Globus pallidus (tissue), 1 donor: Measurements from ENCODE around the gene MINPP1.
A peak's percentile ranks its signal among the peaks of the same experiment; 100 is the strongest.
"Not testable (repeated sequence)": the region's sequence is repeated elsewhere in the genome, so short reads cannot be mapped to it uniquely, and the experiment has no call there.

Experiments
- DNase-seq: peaks from one replicate; pipeline ENCODE4 v3.0.0-alpha.2; 2015; ENCODE audit warnings: low spot score

MINPP1 gene

DNA sequence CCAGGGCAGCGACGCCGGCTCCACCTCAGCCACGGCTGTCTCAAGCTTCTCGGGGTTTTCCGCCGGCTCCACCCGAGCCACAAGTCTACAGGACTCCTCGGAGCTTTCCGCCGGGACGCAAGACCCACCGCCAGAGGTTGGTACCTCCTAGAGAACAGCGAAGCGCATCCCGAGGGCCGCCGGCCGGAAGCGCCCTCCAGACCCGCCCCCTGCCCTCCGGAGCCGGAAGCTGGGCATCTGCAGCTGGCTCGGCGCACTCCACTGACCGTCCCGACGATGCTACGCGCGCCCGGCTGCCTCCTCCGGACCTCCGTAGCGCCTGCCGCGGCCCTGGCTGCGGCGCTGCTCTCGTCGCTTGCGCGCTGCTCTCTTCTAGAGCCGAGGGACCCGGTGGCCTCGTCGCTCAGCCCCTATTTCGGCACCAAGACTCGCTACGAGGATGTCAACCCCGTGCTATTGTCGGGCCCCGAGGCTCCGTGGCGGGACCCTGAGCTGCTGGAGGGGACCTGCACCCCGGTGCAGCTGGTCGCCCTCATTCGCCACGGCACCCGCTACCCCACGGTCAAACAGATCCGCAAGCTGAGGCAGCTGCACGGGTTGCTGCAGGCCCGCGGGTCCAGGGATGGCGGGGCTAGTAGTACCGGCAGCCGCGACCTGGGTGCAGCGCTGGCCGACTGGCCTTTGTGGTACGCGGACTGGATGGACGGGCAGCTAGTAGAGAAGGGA, at the start of gene MINPP1:
Gene MINPP1 (plus strand): TSS at position 254 of the 726 bp plus-strand sequence. CDS start 23 bp downstream, at position 277.
- DNase-seq, result peak; percentile 76

- DNase-seq, result not testable (repeated sequence)
Measured at GRCh38 chr10:87456586-87457220, 48.0 kb upstream of the MINPP1 start.

- DNase-seq, result not testable (repeated sequence)
Measured at GRCh38 chr10:87461751-87462150, 42.9 kb upstream of the MINPP1 start.

GRCh38 chr10:87466849-87467248, 37.8 kb upstream of the MINPP1 start:
- DNase-seq, result not testable (repeated sequence)

DNA sequence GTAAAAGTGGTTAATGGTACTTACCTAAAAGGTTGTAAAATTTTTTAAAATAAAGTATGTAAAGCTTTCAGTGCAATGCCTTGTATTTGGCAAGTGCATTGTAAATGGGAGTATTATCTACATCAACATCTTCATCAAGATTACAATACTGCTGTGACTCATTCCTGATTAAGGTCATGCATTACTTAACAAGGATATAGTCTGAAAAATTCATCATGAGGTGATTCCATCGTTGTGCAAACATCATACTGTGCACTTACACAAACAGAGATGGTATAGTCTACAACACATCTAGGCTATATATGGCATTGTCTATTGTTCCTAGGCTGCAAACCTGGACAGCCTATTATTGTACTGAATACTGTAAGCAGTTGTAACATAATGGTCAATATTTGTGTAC, 16.0 kb upstream of the MINPP1 start:
- DNase-seq, result not testable (repeated sequence)

DNA sequence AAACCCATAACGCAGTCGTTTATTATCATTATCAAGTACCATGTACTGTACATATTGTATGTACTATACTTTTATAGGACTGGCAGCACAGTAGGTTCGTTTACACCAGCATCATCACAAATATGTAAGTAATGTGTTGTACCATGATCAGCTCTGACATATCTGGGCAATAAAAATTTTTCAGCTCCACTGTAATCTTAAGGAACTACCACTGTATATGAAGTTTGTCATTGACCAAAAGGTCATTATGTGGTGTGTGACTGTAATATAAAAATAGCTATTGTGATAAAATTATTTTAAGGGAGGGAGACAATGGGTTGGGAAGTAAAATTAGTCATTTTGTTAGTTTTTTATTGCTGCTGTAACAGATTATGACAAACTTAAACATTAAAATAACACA, 14.4 kb upstream of the MINPP1 start:
- not testable (repeated sequence) for DNase-seq

DNA sequence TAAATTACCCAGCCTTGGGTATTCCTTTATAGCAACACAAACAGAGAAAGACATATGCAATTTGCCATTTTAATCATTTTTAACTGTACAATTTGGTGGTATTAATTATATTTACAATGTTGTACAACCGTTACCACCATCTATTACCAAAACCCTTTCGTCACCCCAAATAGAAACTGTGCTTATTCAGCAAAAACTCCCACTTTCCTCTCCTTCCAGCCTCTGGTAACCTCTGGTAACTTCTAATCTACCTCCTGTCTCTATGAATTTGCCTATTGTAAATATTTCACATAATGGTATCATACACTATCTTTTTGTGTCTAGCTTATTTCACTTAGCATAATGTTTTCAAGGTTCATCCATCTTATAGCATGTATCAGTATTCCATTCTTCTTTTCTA, 12.2 kb upstream of the MINPP1 start:
- DNase-seq, result not testable (repeated sequence)

GRCh38 chr10:87495446-87495845, 9.2 kb upstream of the MINPP1 start:
- not testable (repeated sequence) for DNase-seq

GRCh38 chr10:87497386-87497785, 7.3 kb upstream of the MINPP1 start:
- not testable (repeated sequence) for DNase-seq

DNA sequence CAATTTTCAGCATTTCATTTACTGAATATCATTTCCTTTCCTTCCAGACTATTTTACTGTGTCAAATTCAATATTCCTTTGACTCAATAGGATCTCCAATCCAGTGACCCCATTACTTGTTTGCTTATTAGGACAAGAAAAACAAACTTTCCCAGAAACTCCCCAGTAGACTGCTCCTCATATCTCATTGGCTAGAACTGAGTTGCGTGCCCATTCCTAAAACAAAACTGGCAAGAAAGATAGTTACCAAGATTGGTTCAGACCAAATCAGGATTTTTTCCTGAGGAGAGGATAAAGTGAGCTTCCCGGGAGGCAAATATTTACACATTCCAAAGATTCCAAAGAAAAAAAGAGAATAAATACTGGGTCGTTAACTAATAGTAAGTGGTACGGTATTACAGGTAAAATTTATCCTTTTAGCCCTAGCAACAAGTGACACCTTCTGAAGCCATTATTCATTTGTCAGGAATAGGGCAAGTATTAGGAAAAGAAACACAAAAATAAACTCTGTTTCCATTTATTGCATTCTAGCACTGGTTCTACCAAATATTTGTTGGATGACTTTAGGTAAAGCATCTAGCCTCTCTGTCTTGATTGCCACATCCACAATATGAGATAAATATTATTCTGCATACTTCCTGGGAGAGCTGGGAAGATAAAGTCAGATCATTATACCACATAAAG, 6.4 kb upstream of the MINPP1 start:
- not testable (repeated sequence) for DNase-seq

- no peak for DNase-seq
Measured at GRCh38 chr10:87500646-87501048, 4.0 kb upstream of the MINPP1 start.

- DNase-seq, result no peak
Measured at GRCh38 chr10:87503401-87503800, 1.3 kb upstream of the MINPP1 start.

DNA sequence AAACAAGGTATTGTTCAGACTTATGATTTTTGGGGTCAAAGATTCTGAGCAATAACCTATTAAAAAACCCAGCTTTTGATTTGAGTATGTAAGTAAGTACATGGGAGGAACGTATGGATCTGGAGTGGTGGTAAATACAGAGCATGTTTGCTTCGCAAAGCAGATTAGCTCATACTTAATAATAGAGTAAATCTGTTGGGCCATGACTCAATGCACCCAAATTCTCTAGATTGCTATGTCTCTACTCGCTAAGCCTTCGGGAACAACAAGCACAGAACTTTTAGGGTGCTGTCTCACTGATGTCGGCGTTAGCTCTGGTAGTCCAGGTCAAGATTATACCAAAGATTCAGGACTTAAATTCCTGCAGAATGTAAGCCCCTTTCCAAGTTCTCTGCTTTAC, 807 bp upstream of the MINPP1 start:
- DNase-seq, result no peak

- no peak for DNase-seq
Measured at GRCh38 chr10:87504307-87504639, 420 bp upstream of the MINPP1 start.

DNA sequence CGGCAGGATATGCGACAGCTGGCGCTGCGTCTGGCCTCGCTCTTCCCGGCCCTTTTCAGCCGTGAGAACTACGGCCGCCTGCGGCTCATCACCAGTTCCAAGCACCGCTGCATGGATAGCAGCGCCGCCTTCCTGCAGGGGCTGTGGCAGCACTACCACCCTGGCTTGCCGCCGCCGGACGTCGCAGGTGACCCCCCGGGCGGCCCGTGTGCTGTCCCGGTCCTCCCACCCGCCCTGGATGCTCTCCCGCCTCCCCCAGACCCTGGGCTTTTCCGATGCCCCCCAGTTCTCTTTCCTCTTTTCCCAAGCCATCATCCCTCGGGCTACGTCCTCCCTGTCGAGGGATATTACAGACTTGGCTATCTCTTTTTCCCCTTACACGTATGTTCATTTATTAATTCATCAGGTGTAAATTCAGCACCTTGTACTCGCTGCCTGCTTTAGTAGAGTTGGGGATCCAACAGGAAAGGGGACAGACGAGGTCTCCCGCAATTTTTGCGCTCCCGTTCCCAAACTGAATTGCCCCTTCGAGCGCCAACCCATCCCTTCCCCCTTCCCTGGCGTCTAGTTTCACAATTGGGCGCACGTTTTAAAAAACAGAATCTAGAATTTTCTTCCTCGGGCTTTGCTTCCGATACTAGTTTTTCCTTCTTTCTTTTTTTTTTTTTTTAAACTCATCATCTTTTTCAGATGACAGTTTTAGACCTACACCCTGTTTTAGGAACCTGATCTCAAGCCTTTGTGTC, 846 bp downstream of the MINPP1 start:
- peak; percentile 29 for DNase-seq

DNA sequence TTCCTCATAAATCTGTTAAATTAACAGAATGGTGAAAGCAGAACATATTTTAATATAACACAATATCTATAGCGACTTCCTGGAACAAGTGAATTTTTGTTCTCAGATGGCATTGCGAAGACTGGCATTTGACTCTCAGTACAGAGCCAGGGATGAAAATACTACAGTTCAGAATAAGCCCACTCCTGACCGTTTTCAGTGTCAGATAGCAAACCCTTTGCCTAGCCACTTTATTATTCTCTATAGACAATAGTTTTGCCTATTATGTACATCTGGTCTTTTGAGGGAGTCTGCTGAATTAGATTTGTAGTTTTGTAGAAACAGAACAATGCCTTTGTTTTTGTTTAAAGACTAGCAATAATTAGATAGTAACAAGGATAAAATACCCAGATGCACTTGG, 2.3 kb downstream of the MINPP1 start:
- DNase-seq, result peak; percentile 19

GRCh38 chr10:87507879-87508483, 3.3 kb downstream of the MINPP1 start:
- no peak for DNase-seq

DNA sequence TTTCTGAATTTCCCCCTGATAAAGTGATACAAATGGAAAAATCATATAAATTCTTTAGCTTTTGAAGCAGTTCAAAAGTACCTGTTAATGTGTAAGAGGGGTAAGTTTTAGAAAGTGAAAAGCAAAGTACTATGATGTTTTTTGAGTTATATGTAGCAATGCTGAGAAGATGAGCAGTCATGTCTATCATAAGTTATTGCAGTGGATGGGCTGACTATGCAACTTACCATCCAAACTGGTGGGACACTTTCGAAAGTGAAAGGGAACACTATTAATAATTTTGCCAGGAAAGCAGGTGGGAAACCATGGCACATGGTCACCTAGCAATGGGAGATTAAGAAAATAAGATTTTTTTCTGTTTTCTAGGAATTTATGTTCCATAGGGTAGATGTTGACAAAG, 4.1 kb downstream of the MINPP1 start:
- DNase-seq, result no peak

GRCh38 chr10:87510025-87510424, 5.3 kb downstream of the MINPP1 start:
- DNase-seq, result no peak

- no peak for DNase-seq
Measured at GRCh38 chr10:87511526-87511925, 6.8 kb downstream of the MINPP1 start.

DNA sequence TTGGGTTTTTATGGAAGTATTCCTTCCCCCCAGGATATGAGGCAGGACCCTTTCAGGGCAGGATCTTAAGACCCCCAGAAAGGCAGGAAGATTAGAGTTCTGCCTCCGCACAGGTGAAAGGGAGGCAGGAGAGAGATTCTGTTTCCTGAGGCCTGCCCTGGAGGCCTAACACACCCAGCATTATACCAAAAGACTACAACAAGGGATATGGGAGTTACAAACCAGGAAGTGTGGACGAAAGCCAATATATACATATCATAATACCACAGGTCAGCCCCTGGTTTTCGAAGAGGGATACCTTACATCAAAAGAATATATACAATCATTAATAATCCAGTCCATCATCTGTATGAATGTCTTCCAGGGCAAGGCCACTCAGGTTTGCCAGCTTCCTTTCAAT, 14.2 kb downstream of the MINPP1 start:
- DNase-seq, result no peak

GRCh38 chr10:87519582-87519981, 14.9 kb downstream of the MINPP1 start:
- no peak for DNase-seq
